Stromal cell of bone marrow (primary cell): ENCODE data around the gene ATP9A.
A peak's percentile ranks its signal among the peaks of the same experiment; 100 is the strongest.
"Not testable (repeated sequence)": the region's sequence is repeated elsewhere in the genome, so short reads cannot be mapped to it uniquely, and the experiment has no call there.

ENCODE experiments used
- DNase-seq: peaks from one replicate; pipeline ENCODE4 v3.0.0-alpha.2; 2012; ENCODE audit warnings: low read depth

ATP9A gene

DNA sequence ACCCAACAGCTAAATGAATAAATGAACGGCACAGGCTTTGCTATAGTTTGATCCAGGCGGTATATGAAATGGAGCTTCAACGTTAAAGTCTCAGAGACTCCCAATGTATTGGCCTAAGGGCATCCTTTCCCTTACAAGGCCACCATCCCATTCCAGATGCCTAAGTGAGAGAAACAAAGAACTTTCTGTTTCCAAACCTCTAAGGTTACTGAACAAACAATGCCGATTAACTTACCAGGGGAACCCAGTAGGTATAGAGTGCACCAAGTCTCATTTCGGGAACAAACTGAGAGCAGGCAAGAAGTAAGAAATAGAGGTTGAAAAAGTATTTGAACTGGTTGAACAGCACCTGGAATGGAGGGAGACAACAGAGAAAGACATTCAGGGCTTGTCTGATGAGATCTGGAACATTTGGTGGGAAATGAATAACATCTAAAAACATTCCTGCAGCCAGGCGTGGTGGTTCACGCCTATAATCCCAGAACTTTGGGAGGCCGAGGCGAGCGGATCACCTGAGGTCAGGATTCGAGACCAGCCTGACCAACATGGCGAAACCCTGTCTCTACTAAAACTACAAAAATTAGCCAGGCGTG lies 42.5 kb downstream of the ATP9A start:
- DNase-seq = no peak

DNA sequence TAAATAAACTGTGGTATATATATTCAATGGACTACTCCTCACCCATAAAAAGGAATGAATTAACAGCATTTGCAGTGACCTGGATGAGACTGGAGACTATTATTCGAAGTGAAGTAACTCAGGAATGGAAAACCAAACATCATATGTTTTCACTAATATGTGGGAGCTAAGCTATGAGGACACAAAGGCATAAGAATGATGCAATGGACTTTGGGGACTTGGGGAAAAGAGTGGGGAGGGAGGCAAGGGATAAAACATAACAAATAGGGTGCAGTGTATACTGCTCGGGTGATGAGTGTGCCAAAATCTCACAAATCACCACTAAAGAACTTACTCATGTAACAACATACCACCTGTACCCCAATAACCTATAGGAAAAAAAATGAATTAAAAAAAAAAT lies 45.2 kb downstream of the ATP9A start:
- DNase-seq = not testable (repeated sequence)

DNA sequence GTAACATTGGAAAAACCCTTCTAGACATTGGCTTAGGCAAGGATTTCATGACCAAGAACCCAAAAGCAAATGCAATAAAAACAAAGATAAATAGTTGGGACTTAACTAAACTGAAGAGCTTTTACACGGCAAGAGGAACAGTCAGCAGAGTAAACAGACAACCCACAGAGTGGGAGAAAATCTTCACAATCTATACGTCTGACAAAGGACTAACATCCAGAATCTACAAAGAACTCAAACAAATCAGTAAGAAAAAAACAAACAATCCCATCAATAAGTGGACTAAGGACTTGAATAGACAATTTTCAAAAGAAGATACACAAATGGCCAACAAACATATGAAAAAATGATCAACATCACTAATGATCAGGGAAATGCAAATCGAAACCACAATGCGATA lies 45.9 kb downstream of the ATP9A start:
- DNase-seq = not testable (repeated sequence)

DNA sequence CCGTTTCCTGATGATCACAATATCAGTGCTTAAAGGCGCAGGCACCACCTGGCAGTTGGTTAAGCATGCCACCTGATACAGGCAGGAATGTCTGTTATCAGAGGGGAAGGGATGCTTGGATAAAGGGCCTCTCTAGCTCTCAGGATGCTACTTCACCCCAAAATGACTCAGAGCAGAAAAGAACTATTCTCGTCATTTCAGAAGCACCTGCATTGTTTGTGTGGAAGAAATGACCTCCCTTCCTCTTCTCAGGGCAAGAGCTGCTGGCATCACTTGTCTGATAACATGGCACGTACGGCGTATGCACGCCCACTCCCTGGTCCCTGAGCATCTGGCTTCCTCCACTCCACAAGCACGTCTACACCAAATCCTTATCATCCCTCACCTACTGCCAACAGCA lies 47.3 kb downstream of the ATP9A start:
- DNase-seq = no peak

DNA sequence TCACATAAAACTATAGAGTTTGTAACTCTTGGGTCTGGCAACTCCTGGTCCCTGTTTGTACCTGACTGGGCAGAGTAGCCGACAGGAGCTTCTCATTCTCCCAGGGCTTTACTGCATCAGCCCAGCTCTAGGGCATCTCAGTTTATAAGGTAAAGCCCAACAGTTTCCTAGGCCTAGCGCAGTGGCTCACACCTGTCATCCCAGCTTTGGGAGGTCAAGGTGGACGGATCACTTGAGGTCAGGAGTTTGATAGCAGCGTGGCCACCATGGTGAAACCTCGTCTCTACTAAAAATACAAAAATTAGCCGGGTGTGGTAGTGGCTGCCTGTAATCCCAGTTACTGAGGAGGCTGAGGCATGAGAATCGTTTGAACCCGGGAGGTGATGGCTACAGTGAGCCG lies 47.8 kb downstream of the ATP9A start:
- DNase-seq = no peak

DNA sequence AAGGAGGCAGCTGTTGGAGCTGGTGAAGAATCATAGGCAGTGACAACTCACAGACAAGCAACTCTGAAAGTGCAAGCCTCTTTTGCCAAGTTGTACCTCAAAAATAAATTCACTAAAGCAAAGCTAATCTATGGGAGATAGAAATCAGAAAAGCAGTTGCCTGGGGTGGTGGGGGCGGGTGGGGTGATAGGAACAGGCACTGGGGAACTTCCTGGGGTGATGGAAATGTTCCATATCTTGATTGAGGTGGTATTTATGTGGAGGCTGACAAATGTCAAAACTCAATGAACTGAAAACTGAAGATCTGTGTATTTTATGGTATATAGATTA lies 52.4 kb downstream of the ATP9A start:
- DNase-seq = no peak

DNA sequence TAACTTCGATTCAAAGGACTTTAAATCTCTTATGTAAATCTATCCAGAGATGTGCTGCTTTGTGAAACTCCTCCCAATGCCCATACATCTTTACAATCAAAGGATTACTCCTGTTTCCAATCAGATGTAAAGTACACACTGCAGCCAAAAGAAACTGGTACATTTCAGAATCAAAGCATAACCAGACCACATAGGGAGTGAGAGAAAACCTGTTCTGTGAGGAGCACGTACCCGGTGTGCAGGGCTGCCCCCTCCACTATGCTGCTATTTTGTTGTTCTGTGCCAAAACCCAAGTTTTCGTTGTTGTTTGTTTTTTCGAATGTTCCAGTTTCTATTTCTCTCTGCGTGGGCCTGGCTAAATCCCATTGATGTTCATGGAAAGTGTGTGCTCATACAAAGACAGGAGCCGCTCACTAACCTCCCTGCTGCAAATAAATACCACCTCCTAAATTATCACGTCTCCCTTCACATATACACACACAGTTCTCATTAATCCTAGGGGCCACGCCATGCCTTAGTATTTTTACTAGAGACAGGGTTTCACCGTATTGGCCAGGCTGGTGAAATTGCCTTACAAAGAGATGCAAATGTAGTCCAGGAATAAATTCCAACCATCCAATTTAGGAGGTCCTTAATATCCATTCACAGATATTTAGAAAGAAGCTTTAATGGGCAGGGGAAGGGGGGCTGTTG lies 52.9 kb downstream of the ATP9A start:
- DNase-seq = no peak

DNA sequence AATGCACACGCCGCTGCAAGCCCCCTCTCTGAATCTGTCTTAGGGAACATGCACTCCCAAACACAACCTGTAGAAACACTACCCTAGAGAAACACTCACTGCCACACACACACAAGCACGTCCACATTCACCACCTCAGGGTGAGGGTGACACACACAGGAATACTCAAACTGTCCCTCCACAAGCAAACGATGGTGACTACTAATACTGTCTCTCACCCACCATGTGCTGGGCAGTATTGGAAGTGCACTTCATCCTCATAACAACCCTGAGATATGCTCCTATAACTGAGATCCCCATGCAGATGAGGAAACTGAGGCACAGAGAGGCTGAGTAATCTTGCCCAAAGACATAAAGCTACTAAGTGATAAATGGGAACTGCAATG lies 55.0 kb downstream of the ATP9A start:
- no peak for DNase-seq

DNA sequence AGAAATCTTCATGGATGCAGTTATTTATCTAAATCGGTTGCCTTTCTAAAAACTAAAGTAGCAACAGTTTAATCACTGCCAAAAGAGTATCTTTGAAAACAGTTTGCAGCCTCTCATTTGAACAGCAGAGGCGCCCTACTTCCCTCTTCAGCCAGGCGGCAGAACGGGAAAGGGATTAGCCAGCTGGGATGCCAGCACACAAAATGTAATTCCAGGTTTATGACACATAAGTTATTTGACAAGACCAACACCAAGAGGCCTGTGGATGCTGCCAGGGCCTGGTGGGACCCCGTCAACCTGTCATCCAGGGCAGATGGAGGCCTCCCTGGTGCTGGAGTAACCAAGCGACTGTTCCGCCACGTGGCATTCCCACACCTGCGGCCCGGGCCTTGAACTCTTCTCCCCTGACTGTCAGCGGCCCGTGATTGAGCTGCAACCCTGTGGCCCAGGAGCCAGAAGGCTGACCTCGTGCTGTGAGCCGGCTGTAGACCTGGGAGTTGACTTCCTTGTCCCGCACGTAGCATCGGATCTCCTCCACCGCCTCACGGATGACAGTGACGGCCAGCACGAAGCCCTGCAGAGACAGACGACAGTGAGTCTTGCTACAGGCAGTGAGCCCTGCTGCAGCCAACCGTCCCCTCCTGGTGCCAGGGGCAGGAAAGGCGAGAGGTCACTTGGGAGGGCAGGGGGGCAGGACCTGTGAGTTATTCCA lies 55.5 kb downstream of the ATP9A start:
- peak; percentile 21 for DNase-seq

DNA sequence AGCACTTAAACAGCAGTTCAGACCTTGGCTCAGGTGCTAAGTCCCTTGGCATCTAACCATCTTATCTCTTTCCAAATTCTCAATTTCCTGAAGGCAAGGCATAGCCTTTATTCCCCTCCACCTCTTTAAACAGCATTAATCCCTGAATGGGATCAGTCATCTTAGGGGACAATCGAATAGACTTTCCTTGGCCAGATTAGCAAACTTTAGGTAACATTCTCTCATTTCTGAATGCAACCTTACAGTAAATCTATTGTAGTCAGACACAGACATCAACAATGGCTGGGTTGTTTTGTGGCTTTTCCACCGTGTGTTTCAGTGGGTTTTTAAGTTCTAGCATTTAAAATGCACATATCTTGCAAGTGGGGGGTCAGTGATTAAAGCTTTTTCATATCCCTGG lies 56.8 kb downstream of the ATP9A start:
- DNase-seq = no peak

DNA sequence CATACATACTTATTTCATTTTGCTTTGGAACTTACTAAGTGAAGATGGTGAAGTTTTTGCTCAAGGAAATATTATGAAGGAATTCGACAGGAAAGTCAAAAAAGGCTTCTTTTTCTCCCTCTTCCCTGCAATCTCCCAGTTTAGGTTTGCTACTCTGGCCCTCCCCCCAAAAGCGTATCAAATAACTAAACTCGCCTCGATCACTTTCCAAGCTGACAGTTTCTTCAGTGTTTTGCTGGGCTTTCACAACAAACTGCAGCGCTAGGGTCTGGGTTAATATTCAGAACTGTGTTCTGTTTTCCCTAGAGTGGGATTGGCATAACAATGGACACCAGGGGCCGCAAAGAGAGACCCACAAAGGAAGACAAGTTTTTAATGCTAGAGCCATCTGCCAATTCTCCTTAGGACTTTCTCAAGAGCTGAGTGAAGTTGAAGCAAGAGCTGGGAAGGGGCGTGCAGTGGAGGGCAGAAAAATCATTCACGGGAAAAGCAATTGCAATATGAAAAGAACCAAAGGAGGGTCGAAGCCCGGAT lies 57.8 kb downstream of the ATP9A start:
- no peak for DNase-seq

DNA sequence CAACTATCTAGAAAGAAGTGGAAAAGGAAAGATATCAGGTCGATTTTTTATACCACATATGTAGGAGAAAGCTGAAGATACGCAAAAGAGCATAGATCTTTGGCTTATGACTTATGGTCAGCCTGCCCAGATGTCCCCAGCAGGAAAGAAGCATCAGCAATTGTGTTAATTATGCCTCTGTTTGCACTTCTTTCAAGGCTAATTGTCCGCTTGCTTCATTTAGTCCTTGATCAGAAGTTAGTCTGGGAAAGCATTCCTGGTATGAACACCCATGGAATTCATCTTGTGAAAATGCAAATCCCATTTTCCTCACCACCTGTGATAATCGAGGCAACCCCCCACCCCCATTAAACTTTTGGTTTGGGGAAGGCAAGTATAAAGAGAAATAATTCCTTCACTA lies 62.8 kb downstream of the ATP9A start:
- no peak for DNase-seq

DNA sequence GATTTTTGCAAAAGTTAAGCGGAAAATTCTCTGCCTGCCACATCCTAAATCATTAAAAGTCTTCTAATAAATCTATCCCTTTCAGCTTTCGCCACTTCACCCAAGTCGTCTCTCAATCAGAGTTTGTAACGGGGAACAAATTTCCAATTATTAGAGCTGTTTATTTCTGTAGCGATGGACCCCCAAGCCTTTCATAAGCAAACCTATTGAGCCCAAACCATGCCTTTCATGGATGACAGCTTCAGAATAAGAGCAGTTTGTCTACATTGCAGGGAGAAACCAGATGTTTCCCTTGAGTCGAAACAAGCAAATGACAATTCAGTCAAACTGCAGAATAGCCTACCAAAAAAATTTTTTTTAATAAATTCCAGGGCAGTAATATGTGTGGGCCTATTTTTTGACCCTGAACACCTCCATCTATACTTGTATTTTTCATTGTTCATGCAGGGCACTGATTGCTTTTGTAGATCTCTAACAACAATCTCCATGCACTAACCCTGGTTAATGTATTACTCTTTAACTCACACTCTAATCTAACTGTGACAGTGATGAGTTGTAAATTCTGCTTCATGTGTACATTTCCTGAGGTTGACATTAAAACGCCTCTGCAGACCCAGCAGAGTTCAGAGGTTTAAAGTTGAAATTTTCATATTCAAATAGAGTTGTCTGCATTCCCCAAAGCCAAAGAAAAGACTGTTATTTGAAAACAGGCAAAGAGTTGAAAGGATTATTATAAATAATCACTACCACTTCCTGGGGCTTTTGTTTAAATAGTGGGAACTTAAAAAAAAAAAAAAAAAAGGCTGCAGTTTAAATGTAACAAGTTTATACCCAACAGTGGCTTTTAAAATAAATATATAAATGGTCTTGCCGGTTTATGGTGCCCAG lies 64.5 kb downstream of the ATP9A start:
- no peak for DNase-seq

DNA sequence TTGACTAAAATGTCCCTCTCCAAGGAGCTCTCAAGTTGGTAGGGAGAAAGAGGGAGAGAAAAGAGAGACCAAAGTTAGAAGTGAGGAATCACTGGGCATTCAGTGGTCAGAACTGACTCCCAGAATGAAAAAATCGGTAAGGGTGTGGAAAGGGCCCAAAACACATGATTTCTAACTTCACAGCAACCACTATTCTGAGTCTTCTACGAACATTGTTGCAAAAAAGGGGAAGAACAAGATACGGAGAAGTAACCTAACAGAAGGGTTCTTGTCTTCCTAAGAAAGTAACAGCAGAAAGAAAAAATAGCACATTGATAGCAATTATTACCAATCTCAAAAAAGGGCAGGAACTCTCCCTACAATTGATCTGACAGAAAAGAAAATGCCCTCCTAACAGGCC lies 65.6 kb downstream of the ATP9A start:
- DNase-seq = no peak

DNA sequence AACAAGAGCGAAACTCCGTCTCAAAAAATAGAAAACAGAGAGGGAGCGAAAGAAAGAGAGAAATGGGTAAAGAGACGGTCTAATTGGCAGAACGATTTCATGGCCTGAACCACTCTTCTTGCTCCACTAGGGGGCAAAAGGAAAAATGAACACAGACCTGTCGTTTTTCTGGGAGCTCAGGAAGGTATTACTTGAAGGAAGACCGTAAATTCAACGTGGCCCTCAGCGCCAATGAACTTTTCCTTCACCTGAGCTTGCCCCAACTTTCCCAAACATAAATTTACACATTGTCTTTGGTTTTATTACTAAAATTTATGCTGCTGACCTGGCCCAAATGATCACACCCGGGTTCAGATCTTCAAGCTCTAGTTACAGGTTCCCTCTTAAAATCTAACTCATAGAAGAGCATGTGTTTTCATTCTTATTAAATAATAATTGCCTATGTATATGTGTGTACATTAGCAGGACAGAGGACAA lies 67.3 kb downstream of the ATP9A start:
- DNase-seq = peak; percentile 28

DNA sequence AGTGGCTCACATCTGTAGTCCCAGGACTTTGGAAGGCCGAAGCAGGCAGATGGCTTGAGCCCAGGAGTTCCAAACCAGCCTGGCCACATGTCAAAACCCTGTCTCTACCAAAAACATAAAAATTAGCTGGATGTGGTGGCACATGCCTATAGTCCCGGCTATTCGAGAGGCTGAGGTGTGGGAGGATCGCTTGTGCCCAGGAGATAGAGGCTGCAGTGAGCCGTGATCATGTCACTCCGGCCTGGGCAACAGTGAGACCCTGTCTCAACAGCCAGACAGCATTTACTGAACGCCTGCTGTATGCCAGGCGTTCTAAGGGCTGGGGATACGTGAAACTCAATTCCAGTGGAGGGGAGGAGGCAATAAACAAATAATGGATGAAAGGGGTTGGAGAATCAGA lies 69.9 kb downstream of the ATP9A start:
- DNase-seq = no peak

DNA sequence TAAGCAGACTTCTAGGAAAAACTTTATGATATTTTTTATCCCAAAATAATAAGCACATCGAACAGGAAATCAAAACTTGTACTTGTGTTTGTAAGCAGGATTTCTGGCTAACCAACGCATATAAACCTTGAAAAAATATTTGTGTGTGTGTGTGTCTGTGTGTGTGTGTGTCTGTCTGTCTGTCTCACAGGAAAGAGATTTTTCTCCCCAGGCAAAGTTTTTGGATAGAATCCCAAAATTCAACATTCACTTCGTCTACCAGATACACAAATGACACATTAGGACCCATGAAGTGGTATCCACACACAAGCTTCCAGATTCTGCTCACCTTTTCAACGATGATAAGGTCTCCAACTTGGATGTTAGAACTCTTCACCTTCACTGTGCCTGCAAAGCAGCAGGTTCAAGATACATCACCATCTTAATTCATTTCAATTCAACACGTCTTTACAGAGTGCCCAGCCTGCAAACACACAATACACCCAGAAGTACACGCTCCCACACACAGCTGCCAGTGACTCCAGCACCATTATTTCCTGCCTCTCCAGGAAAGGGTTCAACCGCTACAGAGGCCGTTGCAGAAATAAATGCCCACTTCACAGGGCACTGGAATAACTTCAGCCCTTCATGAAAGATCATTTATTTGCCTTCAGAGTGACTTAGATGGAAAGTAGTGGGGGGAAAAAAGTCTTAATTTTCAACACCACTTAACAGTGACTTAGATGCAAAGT lies 70.9 kb downstream of the ATP9A start:
- DNase-seq = no peak

DNA sequence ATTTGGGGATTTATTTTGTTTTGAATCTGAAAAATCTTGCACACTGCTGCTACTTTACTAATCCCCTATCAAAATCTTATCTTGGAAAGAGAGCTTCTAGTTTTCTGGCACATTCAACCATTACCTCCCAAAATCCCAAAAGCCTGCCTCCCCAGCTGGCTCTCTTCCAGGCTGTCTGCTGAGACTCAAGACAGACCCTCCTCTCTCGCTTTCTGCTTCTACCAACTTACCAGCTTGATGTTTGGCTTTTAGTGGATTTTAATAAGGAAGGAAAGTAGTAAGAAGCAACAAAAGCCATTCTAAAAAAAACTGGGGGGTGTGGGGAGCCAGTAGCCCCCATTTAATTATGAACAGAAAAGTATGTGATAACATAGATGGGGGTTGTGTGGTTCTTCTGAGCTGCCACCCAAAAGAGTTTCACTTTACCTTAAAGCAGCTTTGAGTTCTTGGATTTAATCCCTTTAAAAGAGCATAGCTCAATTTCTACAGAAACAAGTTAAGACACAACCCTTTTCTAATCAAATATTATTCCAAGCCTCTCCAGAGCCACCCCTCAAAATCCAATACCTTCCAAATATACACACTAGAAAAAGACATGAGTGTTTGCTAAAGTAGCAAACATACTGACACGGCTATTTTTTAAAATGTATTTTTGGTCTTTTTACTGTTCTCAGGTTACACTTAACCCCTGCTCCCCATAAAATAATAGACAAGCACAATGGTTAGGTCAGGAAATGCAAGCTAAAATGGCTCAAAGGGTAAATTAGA lies 71.7 kb downstream of the ATP9A start:
- DNase-seq = no peak

DNA sequence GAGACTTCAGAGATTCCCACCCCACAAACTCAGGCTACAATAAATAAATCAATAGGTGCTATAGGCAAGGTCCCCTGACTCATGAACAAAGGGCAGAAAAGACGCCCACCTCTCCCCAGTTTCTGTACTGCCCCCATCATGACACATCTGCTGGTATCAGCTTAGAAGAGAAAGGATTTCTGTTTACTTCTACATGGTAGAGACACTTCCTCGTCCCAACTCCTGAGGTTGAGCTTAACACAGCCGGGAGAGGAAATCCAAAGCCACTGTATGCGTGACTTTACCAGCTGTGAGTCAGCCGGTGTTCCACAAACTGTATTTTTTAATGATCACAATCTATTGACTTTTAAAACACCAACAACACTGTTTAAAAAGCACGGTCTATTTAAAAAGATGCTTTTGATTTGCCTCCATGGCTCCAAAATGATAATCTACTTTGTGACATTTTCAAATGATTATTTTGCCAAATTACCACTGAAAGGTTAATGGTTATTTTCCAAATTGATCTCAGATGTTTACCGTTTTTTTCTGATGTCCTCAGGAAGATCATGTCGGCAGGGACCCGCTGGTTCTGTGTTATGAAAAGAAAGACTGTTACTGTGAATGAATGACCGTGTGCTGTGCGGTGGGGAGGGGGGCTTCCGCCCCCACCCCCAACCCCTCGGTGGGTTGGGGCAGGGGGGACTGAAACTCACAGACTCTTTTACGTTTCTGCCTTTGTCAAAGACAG lies 72.5 kb downstream of the ATP9A start:
- DNase-seq = peak; percentile 66

DNA sequence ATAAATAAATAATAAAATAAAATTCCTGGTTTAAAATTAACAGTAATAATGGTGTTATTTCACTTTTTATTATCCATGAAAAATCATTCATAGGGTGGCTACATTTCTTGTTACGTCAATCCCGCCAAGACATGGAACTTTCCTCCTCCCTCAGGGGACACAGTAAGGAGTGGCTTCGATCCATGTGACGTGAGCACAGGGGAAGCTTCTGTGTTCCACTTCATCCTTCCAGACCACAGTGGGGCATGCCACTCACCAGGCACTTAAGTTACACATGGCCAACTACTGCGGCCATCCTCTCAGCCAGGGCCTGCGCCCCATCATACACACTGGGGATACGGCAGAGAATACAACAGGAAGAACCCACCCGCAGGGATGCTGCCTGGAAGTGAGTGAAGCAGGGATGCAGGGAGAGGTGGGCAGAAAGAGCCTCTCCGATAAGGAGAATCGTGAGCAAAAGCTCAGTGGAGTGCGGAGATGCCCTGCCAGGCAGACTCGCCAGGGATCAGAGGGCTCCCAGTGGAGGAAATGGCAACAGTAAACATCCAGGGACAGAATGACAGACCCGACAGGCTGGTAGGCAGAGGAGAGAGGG lies 75.3 kb downstream of the ATP9A start:
- DNase-seq = no peak
